Measurements from ENCODE around the gene CBLIF. TPM values are rescaled to one million over a fixed set of nuclear protein-coding genes. Genes with fewer than 3 reads are reported as not detected.
"Not testable (repeated sequence)": the region's sequence is repeated elsewhere in the genome, so short reads cannot be mapped to it uniquely, and the experiment has no call there.

Gene CBLIF
- not detected for total RNA-seq

GRCh38 chr11:59845399-59845798, at the start of gene CBLIF:
TSS of gene CBLIF (minus strand) at chr11:59845499. CDS start at chr11:59845453, 46 bp downstream.
- DNase-seq (ENCODE audit: low spot score) = no peak
- H3K36me3 ChIP-seq = no peaks in the 10 kb centered on the region
- intact Hi-C loops (cut with DNase I) = no loop called here
- no peak within 1 kb of the TSS for H3K4me3 ChIP-seq
- H3K9me3 ChIP-seq = no peaks in the 10 kb centered on the region
- no peaks in the 10 kb centered on the region for H3K4me1 ChIP-seq (replicated peaks)
- no peaks in the 10 kb centered on the region for H3K27me3 ChIP-seq (replicated peaks; ENCODE audit: insufficient read depth)
- H3K27ac ChIP-seq = no peak within 1 kb of the TSS
- TF ChIP-seq POLR2AphosphoS5 (IDR thresholded peaks at IDR 0.05) (no peak), POLR2A (IDR thresholded peaks at IDR 0.05) (no peak), CTCF (IDR thresholded peaks at IDR 0.05) (no peak)
- WGBS = 88% methylated on average over 4 of the region's 4 CpGs

- Histone ChIP-seq H3K27me3 (replicated peaks; ENCODE audit: insufficient read depth) (no peaks in the 10 kb centered on the region), H3K27ac (no peak overlapping the region), H3K9me3 (no peaks in the 10 kb centered on the region), H3K4me1 (replicated peaks) (no peaks in the 10 kb centered on the region), H3K36me3 (no peaks in the 10 kb centered on the region), H3K4me3 (no peak overlapping the region)
- no peak for TF ChIP-seq CTCF (IDR thresholded peaks at IDR 0.05)
- TF ChIP-seq POLR2A (IDR thresholded peaks at IDR 0.05) = no peak
- no peak for TF ChIP-seq POLR2AphosphoS5 (IDR thresholded peaks at IDR 0.05)
- intact Hi-C loops (cut with DNase I) = no loop called here
- no peak for DNase-seq (ENCODE audit: low spot score)
- WGBS = 39% methylated on average over 1 of the region's 1 CpG
Observed at GRCh38 chr11:59894616-59895015, 49.3 kb upstream of the CBLIF start.

DNA sequence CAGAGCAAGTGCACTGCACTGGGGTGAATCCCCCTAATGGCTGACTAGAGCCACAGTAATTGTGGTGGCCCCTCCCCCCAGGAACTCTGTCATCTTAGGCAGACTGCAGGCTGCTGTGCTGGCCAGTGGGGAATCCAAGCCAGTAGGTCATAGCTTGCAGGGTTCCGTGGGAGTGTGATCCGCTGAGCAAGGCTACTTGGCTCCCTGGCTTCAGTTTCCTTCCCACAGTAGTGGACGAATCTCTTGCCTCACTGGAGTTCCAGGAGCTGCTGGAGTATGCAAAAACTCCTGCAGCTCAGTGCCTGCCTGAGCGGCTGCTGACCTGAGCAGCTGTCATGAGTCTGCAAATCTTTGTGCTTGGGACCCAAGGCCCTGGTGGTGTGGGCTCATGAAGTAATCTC, 46.5 kb upstream of the CBLIF start:
- H3K4me3 ChIP-seq = no peak overlapping the region
- H3K27ac ChIP-seq = no peak overlapping the region
- no peaks in the 10 kb centered on the region for H3K36me3 ChIP-seq
- no peaks in the 10 kb centered on the region for H3K27me3 ChIP-seq (replicated peaks; ENCODE audit: insufficient read depth)
- TF ChIP-seq POLR2A (IDR thresholded peaks at IDR 0.05) (no peak), CTCF (IDR thresholded peaks at IDR 0.05) (no peak), POLR2AphosphoS5 (IDR thresholded peaks at IDR 0.05) (no peak)
- WGBS = 23% methylated on average over 4 of the region's 4 CpGs
- no peaks in the 10 kb centered on the region for H3K9me3 ChIP-seq
- no peaks in the 10 kb centered on the region for H3K4me1 ChIP-seq (replicated peaks)
- no peak for DNase-seq (ENCODE audit: low spot score)
- intact Hi-C loops (cut with DNase I) = no loop called here

GRCh38 chr11:59887156-59887555, 41.9 kb upstream of the CBLIF start:
- DNase-seq (ENCODE audit: low spot score); H3K36me3 ChIP-seq; H3K27me3 ChIP-seq (replicated peaks; ENCODE audit: insufficient read depth); intact Hi-C loops (cut with DNase I); H3K27ac ChIP-seq; H3K9me3 ChIP-seq; H3K4me3 ChIP-seq; H3K4me1 ChIP-seq (replicated peaks): not testable (repeated sequence)

DNA sequence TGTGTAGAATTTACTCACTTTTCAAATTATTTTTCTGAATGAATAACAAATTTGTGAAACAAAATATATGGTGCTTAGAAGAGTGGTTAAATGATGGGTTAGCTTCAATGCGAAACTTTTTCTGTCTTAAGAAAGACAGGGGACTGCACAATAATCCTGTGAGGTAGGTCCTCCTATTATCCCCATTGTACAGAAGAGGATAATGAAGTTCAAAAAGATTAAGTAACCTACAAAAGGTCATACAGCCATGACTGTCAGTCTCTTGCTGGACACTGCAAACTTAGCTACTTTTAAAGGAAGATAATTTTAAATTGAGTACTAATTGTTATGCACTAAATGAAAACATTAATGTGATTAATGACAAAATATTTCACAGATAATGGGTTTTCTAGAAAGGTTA, 38.3 kb upstream of the CBLIF start:
- Histone ChIP-seq H3K27me3 (replicated peaks; ENCODE audit: insufficient read depth) (no peaks in the 10 kb centered on the region), H3K36me3 (no peaks in the 10 kb centered on the region), H3K9me3 (no peaks in the 10 kb centered on the region), H3K27ac (no peak overlapping the region), H3K4me3 (no peak overlapping the region), H3K4me1 (replicated peaks) (no peaks in the 10 kb centered on the region)
- intact Hi-C loops (cut with DNase I) = no loop called here
- WGBS = 87% methylated on average over 1 of the region's 1 CpG
- TF ChIP-seq POLR2A (IDR thresholded peaks at IDR 0.05) = no peak
- TF ChIP-seq POLR2AphosphoS5 (IDR thresholded peaks at IDR 0.05) = no peak
- TF ChIP-seq CTCF (IDR thresholded peaks at IDR 0.05) = no peak
- no peak for DNase-seq (ENCODE audit: low spot score)
